PC-3 (cell line): ENCODE results near the gene PACSIN3. TPM values are rescaled to one million over a fixed set of nuclear protein-coding genes. Genes with fewer than 3 reads are reported as not detected.

Experiments used
- ATAC-seq: fragments of 200-7000 bp; cut with Tn5 transposase; 2 replicates; pipeline ENCODE4 v1.9.1; 2020; ENCODE audit warnings: mild to moderate bottlenecking, moderate library complexity
- BruUV-seq: library from RNA; stranded (reverse); fragments of 400-500 nt; replicated peaks from 2 replicates; lab custom pipeline; 2021; lab: Mats Ljungman, UMichigan
- CTCF ChIA-PET: fragments of 300-600 bp; sonication (Branson Sonifier 250); formaldehyde crosslinking; loops from one replicate; lab custom pipeline; 2022; ENCODE audit warnings: antibody characterized with exemption; lab: Charles Lee
- POLR2A ChIA-PET: fragments of 300-600 bp; sonication (Branson Sonifier 250); formaldehyde crosslinking; loops from one replicate; lab custom pipeline; 2022; ENCODE audit warnings: antibody characterized with exemption; ENCODE audit not compliant: unreplicated experiment; lab: Charles Lee
- DNase-seq: peaks from one replicate; pipeline ENCODE4 v3.0.0-alpha.2; 2015
- H2AFZ ChIP-seq: fragments of 300-600 bp; sonication (generic); 2 replicates; pipeline ENCODE4 v1.6.0; 2016; ENCODE audit warnings: antibody characterized with exemption, low read length
- H3F3A ChIP-seq: fragments of 300-600 bp; sonication (generic); one replicate; pipeline ENCODE4 v1.6.0; 2017; ENCODE audit warnings: antibody characterized with exemption, low read length, control low read depth, mild to moderate bottlenecking; ENCODE audit not compliant: unreplicated experiment
- H3K27ac ChIP-seq: fragments of 300-600 bp; sonication (generic); 2 replicates; pipeline ENCODE4 v1.5.1; 2016; ENCODE audit warnings: mild to moderate bottlenecking, low read length
- H3K27me3 ChIP-seq: fragments of 300-600 bp; sonication (generic); 2 replicates; pipeline ENCODE4 v1.6.1; 2016; ENCODE audit warnings: low read length, mixed read lengths
- H3K36me3 ChIP-seq: fragments of 300-600 bp; sonication (generic); 2 replicates; pipeline ENCODE4 v1.6.1; 2016; ENCODE audit warnings: low read depth, mixed run types, low read length, mixed read lengths
- H3K4me1 ChIP-seq: fragments of 300-600 bp; sonication (generic); 2 replicates; pipeline ENCODE4 v1.5.1; 2016; ENCODE audit warnings: low read length; ENCODE audit not compliant: insufficient read depth
- H3K4me2 ChIP-seq: fragments of 300-600 bp; sonication (generic); 2 replicates; pipeline ENCODE4 v1.6.0; 2016; ENCODE audit warnings: low read length
- H3K4me3 ChIP-seq: fragments of 300-600 bp; sonication (generic); 2 replicates; pipeline ENCODE4 v1.5.1; 2016; ENCODE audit warnings: mild to moderate bottlenecking, low read length, mixed read lengths
- H3K79me2 ChIP-seq: fragments of 300-600 bp; sonication (generic); 2 replicates; pipeline ENCODE4 v1.6.1; 2017; ENCODE audit warnings: low read length, mixed read lengths
- H3K9ac ChIP-seq: fragments of 300-600 bp; sonication (generic); 2 replicates; pipeline ENCODE4 v1.6.0; 2016; ENCODE audit warnings: mild to moderate bottlenecking, low read length
- H3K9me2 ChIP-seq: fragments of 300-600 bp; sonication (generic); replicated peaks from 2 replicates; pipeline ENCODE4 v1.6.1; 2016; ENCODE audit warnings: mixed run types, low read length, mixed read lengths
- H3K9me3 ChIP-seq: fragments of 300-600 bp; sonication (generic); 2 replicates; pipeline ENCODE4 v1.6.1; 2016; ENCODE audit warnings: low read length, mixed read lengths
- H4K20me1 ChIP-seq: fragments of 300-600 bp; sonication (generic); 2 replicates; pipeline ENCODE4 v1.6.1; 2016; ENCODE audit warnings: low read length, mixed read lengths
- CTCF ChIP-seq: fragments of 300-600 bp; sonication (generic); conservative IDR thresholded peaks from 2 replicates; pipeline ENCODE4 v1.5.1; 2017; ENCODE audit warnings: antibody characterized with exemption, low read depth, mild to moderate bottlenecking, low read length
- EZH2 ChIP-seq: fragments of 300-600 bp; sonication (generic); IDR thresholded peaks from one replicate; pipeline ENCODE4 v1.6.1; 2017; ENCODE audit warnings: antibody characterized with exemption, mild to moderate bottlenecking, low read length; ENCODE audit not compliant: unreplicated experiment
- EZH2phosphoT487 ChIP-seq: fragments of 300-600 bp; sonication (generic); IDR thresholded peaks from 2 replicates; pipeline ENCODE4 v1.6.1; 2018; ENCODE audit warnings: mild to moderate bottlenecking, antibody characterized with exemption, low read length, borderline replicate concordance
- intact Hi-C: fragments of 100-400 bp; cut with micrococcal nuclease; formaldehyde crosslinking; loops from 2 replicates; pipeline ENCODE4 v1.9.0; 2023
- total RNA-seq: library from RNA; depleted of rRNA; stranded (reverse); fragments of >200 nt; gene quantifications from 2 replicates; pipeline ENCODE4 v1.2.3, GENCODE V29; 2014

Gene PACSIN3
- total RNA-seq, 1 experiment from 2014 or later = 83.9 TPM

GRCh38 chr11:47148270-47148669 is 38.0 kb downstream of the PACSIN3 start:
- Histone ChIP-seq H3K9me3 (no peaks in the 10 kb centered on the region), H3K4me1 (0 out of 2 replicates have a peak, but pooled peaks cover 2% of the 10 kb centered on the region), H3K4me2 (no peak overlapping the region), H4K20me1 (no peaks in the 10 kb centered on the region), H3K79me2 (no peaks in the 10 kb centered on the region), H2AFZ (no peak overlapping the region), H3K36me3 (no peaks in the 10 kb centered on the region), H3K27me3 (no peaks in the 10 kb centered on the region), H3K9ac (no peak overlapping the region), H3K4me3 (no peak overlapping the region), H3K27ac (no peak overlapping the region), H3K9me2 (no peaks in the 10 kb centered on the region), H3F3A (no peaks in the 10 kb centered on the region)
- ChIA-PET POLR2A (no interaction called here), CTCF (no interaction called here)
- intact Hi-C loops = no loop called here
- ATAC-seq (no peak), DNase-seq (no peak)
- BruUV-seq = no TSS peak
- TF ChIP-seq EZH2phosphoT487 (no peak), CTCF (no peak), EZH2 (no peak)

- no peak for ATAC-seq
- H3K9ac ChIP-seq = no peak overlapping the region
- 0 out of 2 replicates have a peak, but pooled peaks cover 5% of the 10 kb centered on the region for H3K4me1 ChIP-seq
- no peaks in the 10 kb centered on the region for H3K9me2 ChIP-seq
- intact Hi-C loops = no loop called here
- H3K36me3 ChIP-seq = no peaks in the 10 kb centered on the region
- H3K79me2 ChIP-seq = no peaks in the 10 kb centered on the region
- no peak for TF ChIP-seq CTCF
- no peak for TF ChIP-seq EZH2
- TF ChIP-seq EZH2phosphoT487 = no peak
- DNase-seq = no peak
- H3K4me2 ChIP-seq = no peak overlapping the region
- CTCF ChIA-PET = no interaction called here
- no peaks in the 10 kb centered on the region for H3K27me3 ChIP-seq
- H4K20me1 ChIP-seq = no peaks in the 10 kb centered on the region
- POLR2A ChIA-PET = no interaction called here
- H3F3A ChIP-seq = no peaks in the 10 kb centered on the region
- H2AFZ ChIP-seq = no peak overlapping the region
- H3K4me3 ChIP-seq = no peak overlapping the region
- no TSS peak for BruUV-seq
- H3K27ac ChIP-seq = no peak overlapping the region
- no peaks in the 10 kb centered on the region for H3K9me3 ChIP-seq
These were observed 38.6 kb downstream of the PACSIN3 start for GRCh38 chr11:47147681-47148080.

GRCh38 chr11:47147250-47147649 is 39.0 kb downstream of the PACSIN3 start:
- no peaks in the 10 kb centered on the region for H3K79me2 ChIP-seq
- intact Hi-C loops = no loop called here
- ChIA-PET POLR2A (no interaction called here), CTCF (no interaction called here)
- no peaks in the 10 kb centered on the region for H3K9me3 ChIP-seq
- DNase-seq = no peak
- no peak overlapping the region for H3K4me2 ChIP-seq
- TF ChIP-seq EZH2 = no peak
- TF ChIP-seq CTCF = no peak
- TF ChIP-seq EZH2phosphoT487 = no peak
- no peaks in the 10 kb centered on the region for H3K36me3 ChIP-seq
- no peak overlapping the region for H3K9ac ChIP-seq
- no peaks in the 10 kb centered on the region for H4K20me1 ChIP-seq
- no peaks in the 10 kb centered on the region for H3K9me2 ChIP-seq
- no TSS peak for BruUV-seq
- no peak overlapping the region for H3K4me3 ChIP-seq
- ATAC-seq = no peak
- no peak overlapping the region for H2AFZ ChIP-seq
- H3K4me1 ChIP-seq = 0 out of 2 replicates have a peak, but pooled peaks cover 5% of the 10 kb centered on the region
- no peak overlapping the region for H3K27ac ChIP-seq
- no peaks in the 10 kb centered on the region for H3K27me3 ChIP-seq
- H3F3A ChIP-seq = no peaks in the 10 kb centered on the region
